GM19455 (cell line): Measurements from ENCODE around the gene CNOT10.
A peak's percentile ranks its signal among the peaks of the same experiment; 100 is the strongest.
"Not testable (repeated sequence)": the region's sequence is repeated elsewhere in the genome, so short reads cannot be mapped to it uniquely, and the experiment has no call there.

Source experiments
- ATAC-seq: cut with Tn5 transposase; IDR thresholded peaks from one replicate; pipeline ENCODE4 v1.9.1; 2021; ENCODE audit not compliant: unreplicated experiment

The CNOT10 gene, protein sequence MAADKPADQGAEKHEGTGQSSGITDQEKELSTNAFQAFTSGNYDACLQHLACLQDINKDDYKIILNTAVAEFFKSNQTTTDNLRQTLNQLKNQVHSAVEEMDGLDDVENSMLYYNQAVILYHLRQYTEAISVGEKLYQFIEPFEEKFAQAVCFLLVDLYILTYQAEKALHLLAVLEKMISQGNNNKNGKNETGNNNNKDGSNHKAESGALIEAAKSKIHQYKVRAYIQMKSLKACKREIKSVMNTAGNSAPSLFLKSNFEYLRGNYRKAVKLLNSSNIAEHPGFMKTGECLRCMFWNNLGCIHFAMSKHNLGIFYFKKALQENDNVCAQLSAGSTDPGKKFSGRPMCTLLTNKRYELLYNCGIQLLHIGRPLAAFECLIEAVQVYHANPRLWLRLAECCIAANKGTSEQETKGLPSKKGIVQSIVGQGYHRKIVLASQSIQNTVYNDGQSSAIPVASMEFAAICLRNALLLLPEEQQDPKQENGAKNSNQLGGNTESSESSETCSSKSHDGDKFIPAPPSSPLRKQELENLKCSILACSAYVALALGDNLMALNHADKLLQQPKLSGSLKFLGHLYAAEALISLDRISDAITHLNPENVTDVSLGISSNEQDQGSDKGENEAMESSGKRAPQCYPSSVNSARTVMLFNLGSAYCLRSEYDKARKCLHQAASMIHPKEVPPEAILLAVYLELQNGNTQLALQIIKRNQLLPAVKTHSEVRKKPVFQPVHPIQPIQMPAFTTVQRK

DNA sequence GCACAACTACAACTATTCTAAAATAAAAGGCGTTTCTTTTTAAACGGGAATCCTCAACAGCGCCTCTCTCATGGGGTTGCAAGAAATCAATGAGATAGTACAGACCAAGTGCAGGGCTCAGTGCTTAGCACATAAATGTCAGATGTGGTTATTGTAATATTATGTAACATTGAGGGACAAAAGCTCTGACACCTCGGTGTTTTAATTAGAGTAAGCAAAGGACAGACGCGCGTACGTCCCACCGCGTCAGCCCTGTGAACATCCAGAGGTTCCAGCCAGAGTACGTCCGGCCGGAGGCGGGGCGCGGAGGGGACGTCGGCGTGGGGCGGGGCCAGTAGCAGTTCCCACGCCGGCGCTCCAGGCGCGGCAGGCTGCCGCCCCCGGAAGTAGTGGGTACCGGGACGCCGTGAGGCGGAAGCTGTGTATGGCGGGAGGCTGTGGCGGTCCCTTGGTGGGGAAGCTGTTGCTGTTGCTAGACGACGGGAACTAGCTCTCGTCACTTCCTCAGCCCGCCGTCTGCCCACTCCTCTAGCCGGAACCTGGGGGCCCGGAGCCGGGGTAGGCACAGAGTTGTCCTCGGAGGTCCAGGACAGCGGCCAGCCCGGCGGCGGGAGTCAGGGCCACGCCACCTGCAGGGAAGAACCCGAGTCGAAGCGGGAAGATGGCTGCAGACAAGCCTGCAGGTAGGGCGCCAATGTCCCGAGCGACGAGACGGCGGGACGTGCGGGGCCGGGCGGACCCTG, at the start of gene CNOT10:
TSS of gene CNOT10 (plus strand) at position 389 of the 743 bp plus-strand sequence. CDS start at position 662, 273 bp downstream.
- ATAC-seq = peak; percentile 98

DNA sequence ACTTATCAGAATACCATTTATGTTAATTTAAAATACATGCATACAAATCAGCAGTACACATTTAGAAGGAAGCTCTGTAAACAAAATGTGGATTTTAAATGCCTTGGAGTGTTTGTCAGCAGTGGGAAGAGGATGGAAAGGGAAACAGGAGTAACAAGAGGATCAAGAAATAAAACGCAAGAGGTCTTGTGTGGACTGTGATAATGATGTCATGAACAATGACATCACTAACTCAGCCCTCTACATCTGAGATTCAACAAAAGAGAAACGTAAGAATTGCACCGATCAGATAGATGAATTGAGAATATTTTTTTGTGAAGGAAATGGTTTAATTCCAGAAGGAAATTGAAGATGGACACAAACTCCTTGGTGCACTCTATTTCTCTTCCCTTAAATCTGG, 44.0 kb upstream of the CNOT10 start:
- no peak for ATAC-seq

DNA sequence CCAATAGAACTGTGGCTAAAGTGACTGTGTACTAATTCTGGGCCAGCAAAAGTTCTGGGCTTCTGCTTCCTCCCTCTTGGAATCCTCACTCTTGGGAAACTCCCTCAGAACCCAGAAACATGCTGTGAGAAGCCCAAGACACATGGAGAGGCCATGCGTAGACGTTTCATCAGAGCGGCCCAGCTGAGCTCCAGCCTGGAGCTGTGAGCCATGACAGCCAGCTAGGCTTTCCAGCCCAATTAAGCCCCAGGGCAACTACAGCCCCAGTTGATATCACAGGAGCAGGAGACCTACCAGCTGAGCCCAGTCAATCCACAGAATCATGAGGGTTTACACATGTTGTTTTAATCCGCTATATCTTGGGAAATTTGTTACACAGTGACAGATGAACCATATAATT, 43.6 kb upstream of the CNOT10 start:
- no peak for ATAC-seq

DNA sequence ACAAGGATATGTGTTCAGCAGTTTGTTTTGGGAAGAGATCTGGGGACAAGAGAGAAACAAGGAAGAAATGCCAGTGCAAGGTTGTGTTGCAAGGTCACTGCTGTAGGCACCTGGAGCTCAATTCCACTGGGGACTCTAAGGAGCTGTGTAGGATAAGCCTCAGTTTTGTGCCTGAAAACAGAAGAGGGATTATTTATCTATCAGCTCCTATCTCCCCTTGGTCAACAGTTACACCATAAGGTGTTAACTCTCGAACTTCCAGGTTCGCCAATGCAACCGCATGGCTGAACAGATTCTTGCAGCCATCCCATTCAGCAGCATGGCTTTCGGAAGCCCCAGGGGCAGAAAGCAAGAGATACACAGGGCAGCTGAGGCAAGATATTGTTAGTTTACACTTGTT, 41.6 kb upstream of the CNOT10 start:
- no peak for ATAC-seq

DNA sequence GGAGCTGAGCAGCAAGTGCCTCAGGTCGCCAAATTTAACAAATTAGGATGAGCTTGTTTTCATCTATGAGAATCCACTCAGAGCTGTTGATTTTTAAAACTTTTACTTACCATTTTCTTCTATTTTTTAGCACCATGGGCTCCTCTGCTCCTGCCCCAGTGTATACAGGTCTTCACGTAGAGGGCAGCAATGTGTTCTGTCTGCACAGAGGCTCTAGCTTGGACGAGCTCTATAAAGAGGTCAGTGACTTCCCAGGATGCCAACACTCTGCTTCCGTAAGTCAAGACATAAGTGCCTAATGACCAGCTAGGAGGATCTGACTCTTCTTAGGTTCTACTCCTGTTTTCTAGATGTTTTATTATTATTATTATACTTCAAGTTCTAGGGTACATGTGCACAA, 41.2 kb upstream of the CNOT10 start:
- no peak for ATAC-seq

DNA sequence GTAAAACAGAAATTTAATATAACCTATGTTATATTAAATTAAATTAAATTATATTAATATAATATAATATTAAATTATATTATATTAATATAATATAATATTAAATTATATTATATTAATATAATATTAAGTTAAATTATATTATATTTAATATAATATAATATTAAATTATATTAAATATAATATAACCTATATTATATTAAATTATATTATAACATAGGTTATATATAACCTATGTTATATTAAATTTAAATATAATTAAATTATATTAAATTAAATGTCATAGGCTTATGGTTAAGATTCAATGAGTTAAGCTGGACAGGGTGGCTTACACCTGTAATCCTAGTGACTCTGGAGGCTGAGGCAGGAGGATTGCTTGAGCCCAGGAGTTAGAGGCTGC, 40.6 kb upstream of the CNOT10 start:
- no peak for ATAC-seq

DNA sequence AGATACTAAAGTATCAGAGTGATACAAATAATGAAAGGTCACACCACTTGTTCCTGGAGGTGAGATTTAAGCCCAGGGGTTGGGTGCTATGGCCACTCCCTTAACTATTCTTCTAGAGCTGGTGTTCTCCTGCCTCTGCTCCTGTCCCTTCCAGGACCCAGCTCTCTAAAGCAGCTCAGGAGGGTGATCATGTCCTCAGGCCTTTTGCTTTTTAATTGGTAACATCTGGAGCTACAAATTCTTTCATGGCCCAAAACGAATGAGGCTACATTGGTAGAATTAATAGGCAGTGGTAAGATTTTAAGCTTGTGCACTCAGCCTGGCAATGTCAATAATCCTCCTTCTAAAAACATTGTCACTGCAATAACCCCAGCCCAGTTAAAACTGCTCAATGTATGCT, 38.2 kb upstream of the CNOT10 start:
- ATAC-seq = no peak

DNA sequence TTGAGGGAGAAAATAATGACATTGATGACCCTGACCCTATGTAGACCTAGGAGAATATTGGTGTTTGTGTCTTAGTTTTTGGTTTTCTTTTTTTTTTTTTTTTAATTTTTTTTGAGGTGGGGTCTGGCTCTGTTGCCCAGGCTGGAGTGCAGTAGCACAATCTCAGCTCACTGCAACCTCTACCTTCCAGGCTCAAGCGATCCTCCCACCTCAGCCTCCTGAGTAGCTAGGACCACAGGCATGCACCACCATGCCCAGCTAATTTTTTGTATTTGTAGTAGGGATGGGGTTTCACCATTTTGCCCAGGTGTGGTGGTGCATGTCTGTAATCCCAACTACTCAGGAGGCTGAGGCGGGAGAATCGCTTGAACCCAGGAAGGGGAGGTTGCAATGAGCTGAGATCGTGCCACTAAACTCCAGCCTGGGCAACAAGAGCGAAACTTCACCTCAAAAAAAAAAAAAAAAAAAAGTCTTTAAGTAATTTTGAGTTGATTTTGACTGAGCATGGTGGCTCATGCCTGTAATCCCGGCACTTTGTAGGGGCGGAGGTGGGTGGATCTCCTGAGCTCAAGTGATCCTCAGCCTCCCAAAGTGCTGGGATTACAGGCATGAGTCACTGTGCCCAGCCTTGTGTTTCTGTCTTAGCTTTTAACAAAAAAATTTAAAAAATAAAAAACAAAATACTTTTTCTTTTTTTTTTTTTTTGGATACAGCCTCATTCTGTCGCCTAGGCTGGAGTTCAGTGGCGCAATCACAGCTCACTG, 32.5 kb upstream of the CNOT10 start:
- not testable (repeated sequence) for ATAC-seq

DNA sequence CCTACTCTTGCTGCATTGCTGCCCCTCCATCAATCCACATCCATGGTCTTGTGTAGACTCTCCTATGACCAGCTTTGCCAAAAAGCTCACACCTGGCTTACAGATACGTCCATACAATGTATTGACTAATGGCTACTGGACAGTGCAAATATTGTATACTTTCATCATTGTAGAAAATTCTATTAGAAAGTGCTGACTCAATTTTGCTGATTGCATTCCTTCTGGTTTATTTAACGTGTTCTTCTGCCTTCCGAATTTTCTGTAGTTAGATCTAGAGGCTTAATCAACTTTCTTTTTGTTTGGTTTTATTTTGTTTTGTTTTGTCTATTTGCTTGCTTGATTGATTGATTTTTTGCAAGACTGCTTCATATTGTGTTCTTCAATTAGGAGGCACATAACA, 29.8 kb upstream of the CNOT10 start:
- no peak for ATAC-seq

DNA sequence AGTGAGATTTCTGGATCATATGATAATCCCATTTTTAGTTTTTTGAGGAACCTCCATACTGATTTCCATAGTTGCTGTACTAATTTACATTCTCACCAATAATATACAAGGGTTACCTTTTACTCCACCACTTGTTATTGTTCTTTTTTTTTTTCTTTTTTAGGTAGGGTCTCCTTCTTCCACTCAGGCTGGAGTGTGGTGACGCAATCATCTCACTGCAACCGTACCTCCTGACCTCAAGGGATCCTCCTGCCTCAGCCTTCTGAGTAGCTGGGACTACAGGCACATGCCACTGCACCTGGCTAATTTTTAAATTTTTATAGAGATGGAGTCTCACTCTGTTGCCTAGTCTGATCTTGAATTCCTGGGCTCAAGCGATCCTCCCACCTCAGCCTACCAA, 24.4 kb upstream of the CNOT10 start:
- ATAC-seq = no peak

DNA sequence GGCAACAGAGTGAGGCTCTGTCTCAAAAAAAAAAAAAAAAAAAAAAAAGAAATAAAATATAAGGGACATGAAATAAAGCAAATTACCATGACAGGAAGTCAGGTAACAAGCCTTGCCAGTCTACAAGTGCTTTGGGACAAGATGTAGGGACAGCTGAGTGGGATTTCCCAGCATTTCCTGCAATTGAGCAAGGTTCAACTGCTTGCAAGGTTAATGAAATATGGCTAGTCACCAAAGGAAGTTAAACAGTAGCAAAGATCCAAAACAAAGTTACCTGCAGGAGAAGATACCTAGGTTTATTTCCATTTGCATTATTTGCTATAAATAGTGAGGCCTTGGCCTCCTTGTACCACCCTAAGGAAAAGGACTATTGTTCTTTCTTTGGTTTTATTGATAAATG, 22.3 kb upstream of the CNOT10 start:
- ATAC-seq = no peak

DNA sequence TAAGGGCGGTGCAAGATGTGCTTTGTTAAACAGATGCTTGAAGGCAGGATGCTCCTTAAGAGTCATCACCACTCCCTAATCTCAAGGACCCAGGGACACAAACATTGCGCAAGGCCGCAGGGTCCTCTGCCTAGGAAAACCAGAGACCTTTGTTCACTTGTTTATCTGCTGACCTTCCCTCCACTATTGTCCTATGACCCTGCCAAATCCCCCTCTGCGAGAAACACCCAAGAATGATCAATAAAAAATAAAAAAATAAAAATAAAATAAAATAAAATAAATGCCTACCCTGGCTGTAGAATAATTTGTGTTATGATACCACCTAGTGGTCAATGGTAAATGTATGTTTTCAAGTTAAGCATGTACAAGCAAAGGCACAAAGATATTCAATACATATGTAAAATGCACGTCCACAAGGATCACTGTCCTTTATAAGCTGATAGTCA, 20.3 kb upstream of the CNOT10 start:
- ATAC-seq = not testable (repeated sequence)

DNA sequence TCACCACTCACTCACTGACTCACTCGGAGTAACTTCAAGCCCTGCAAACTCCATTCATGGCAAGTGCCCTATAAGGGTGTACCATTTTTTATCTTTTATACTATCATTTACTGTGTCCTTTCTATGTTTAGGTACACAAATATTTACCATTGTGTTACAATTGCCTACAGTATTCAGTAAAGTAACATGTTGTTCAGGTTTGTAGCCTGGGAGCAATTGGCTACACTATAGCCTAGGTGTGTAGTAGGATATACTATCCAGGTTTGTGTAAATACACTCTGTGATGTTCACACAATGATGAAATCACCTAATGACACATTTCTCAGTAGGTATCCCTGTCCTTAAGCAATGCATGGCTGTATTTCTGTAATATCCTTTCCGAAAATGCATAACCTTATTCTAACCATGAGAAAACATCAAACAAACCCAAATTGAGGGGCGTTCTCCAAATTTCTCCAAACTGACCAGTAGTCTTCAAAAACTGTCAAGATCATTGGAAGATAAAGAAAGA, 17.9 kb upstream of the CNOT10 start:
- no peak for ATAC-seq

DNA sequence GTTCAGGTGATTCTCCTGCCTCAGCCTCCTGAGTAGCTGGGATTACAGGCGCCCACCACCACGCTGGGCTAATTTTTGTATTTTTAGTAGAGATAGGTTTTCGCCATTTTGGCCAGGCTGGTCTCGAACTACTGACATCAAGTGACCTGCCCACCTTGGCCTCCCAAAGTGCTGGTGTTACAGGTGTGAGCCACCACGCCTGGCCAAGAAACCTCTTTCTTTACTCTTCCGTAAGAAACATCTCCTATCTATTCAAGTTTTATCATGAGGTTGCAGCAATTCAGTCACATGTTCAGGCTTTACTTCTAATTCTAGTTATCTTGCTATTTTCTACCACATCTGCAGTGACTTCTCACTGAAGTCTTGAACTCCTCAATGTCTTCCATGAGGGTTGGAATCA, 15.8 kb upstream of the CNOT10 start:
- ATAC-seq = not testable (repeated sequence)

DNA sequence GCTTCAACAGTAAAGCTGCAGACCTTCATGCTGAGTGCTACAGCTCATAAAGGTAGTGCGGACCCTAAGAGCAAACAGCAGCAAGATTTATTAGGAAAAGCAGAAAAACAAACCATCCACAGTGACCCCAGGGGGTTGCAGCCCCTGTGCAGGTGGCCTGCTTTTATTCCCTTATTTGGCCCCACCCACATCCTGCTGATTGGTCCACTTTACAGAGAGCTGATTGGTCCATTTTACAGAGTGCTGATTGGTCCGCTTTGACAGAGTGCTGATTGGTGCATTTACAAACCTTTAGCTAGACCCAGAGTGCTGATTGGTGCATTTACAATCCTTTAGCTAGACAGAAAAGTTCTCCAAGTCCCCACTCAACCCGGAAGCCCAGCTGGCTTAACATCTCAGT, 11.3 kb upstream of the CNOT10 start:
- ATAC-seq = not testable (repeated sequence)

DNA sequence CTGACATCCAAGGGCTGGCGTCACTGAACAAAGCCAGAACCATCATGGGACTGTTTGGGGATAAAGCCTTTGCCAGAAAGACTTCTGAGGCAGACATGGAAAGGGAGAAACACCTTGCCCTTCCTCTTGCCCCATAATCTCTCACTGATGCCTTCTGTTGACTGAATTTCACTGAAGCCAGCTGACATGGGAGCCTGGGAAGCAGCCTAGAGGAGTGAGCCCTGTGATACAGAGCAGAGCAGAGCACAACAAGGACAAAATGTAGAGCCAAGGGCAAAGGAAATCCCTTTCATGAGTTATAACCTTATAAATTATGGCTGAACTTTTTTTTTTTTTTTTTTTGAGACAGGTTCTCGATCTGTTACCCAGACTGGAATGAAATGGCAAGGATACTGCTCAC, 9.8 kb upstream of the CNOT10 start:
- no peak for ATAC-seq

DNA sequence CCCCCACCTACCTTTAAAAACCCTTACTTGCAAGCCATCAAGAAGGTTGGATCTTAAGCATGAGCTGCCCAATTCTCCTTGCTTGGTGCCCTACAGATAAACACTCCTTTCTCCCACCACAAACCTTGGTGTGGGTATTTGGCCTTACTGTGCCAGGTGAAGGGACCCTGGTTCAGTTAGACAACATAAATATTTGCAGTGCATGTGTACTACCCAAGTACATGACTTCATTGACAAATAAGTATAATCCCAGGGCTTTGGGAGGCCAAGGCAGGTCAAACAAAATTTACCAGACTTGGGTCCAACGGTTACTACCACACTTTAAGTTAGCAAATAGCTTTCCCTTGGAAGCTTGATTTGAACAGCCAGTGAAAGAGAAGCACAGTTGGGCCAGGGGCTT, 9.3 kb upstream of the CNOT10 start:
- ATAC-seq = no peak

DNA sequence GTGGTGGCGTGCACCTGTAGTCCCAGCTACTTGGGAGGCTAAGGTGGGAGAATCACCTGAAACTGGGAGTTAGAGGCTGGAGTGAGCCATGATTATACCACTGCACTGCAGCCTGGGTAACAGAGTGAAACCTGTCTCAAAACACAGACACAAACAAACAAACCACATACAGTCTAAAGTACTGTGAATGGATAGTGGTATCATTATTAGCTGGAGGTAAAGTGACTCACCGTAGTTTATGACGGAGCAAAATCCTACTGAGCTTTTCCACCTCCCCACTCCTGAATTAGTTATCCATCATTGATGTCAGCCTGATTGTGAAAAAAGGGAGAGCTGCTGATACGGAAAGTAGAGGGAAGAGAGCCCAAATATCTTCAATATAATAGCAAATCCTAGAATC, 3.2 kb upstream of the CNOT10 start:
- no peak for ATAC-seq

DNA sequence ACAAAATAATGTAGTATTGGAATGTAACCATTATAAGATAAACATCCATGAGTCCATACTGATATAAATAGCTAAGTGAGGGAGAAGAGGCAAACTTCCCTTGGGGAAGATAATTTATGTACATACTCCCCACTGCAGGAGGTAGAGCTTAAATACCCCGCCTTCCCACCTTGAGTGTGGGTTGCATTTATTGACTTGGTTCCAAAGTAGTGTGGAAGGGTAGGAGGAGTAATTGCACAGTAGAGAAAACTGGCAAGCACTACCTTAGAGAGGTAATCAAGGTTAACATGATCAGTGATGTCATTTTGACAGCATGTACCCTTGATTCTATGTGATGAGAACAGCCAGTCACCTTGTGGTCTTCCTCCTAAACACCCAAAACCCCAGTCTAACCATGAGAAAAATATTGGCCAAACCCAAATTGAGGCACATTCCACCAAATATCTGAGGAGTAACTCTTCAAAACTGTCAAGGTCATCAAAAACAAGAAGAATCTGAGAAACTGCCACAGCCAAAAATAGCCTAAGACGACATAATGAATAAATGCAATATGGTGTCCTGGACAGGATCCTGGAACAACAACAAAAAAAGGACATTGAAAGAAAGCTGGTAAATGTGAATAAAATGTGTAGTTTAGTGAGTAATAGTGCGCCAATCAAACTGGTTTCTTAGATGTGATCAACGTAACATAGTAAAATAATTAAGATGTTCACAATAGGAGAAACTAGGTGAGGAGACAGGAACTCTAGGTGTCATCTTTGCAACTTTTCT, 774 bp upstream of the CNOT10 start:
- ATAC-seq = no peak
